ENCODE data around the gene MAMDC4.

Gene MAMDC4

GRCh38 chr9:136848393-136849037 is 3.6 kb upstream of the MAMDC4 start:
- DNase-seq = no peak
- Histone ChIP-seq H3K4me3 (ENCODE audit: low read depth in 1 of 2, low read length in 2 of 2) (peak overlapping the region; percentile 70 to 98), H3K4me2 (ENCODE audit: insufficient read depth, low read length) (peak overlapping the region; percentile 88), H3K79me2 (ENCODE audit: insufficient read depth, low read length) (peaks cover 6% of the 10 kb centered on the region), H2AFZ (ENCODE audit: low read depth, low read length) (peak overlapping the region; percentile 84), H3K27me3 (ENCODE audit: insufficient read depth, low read length, poor library complexity) (no peaks in the 10 kb centered on the region), H3K9me3 (ENCODE audit: insufficient read depth, low read length, severe bottlenecking) (no peaks in the 10 kb centered on the region), H3K9ac (ENCODE audit: low read depth, low read length) (peak overlapping the region; percentile 88), H3K27ac (ENCODE audit: low read length) (peak overlapping the region; percentile 76), H3K4me1 (ENCODE audit: insufficient read depth, low read length) (peaks cover 18% of the 10 kb centered on the region), H4K20me1 (ENCODE audit: insufficient read depth, low read length) (peaks cover 15% of the 10 kb centered on the region), H3K36me3 (ENCODE audit: insufficient read depth, low read length) (peaks cover 23% of the 10 kb centered on the region)
- peak; percentile 25 for ATAC-seq (ENCODE audit: insufficient read depth, low read depth)
- TF ChIP-seq CTCF (IDR thresholded peaks at IDR 0.05; ENCODE audit: borderline replicate concordance, extremely low read depth, low read length, poor library complexity, severe bottlenecking) (no peak), EZH2 (IDR thresholded peaks at IDR 0.05; ENCODE audit: borderline replicate concordance, low read depth, low read length, severe bottlenecking) (no peak)

- Histone ChIP-seq H3K27me3 (ENCODE audit: insufficient read depth, low read length, poor library complexity) (no peaks in the 10 kb centered on the region), H3K4me3 (ENCODE audit: low read depth in 1 of 2, low read length in 2 of 2) (peak within 1 kb of the TSS; percentile 70 to 98), H3K36me3 (ENCODE audit: insufficient read depth, low read length) (peaks cover 23% of the 10 kb centered on the region), H3K27ac (ENCODE audit: low read length) (peak within 1 kb of the TSS; percentile 76), H2AFZ (ENCODE audit: low read depth, low read length) (peak within 1 kb of the TSS; percentile 84), H4K20me1 (ENCODE audit: insufficient read depth, low read length) (peaks cover 15% of the 10 kb centered on the region), H3K4me2 (ENCODE audit: insufficient read depth, low read length) (peak within 1 kb of the TSS; percentile 88), H3K9me3 (ENCODE audit: insufficient read depth, low read length, severe bottlenecking) (no peaks in the 10 kb centered on the region), H3K9ac (ENCODE audit: low read depth, low read length) (peak within 1 kb of the TSS; percentile 88), H3K79me2 (ENCODE audit: insufficient read depth, low read length) (peaks cover 6% of the 10 kb centered on the region), H3K4me1 (ENCODE audit: insufficient read depth, low read length) (peaks cover 18% of the 10 kb centered on the region)
- TF ChIP-seq EZH2 (IDR thresholded peaks at IDR 0.05; ENCODE audit: borderline replicate concordance, low read depth, low read length, severe bottlenecking) = no peak
- no peak for TF ChIP-seq CTCF (IDR thresholded peaks at IDR 0.05; ENCODE audit: borderline replicate concordance, extremely low read depth, low read length, poor library complexity, severe bottlenecking)
- DNase-seq (peak; percentile 97), ATAC-seq (ENCODE audit: insufficient read depth, low read depth) (peak; percentile 86)
Measured at GRCh38 chr9:136849038-136849959, 2.8 kb upstream of the MAMDC4 start, which contains the start of gene PHPT1. PHPT1 (plus strand) TSS chr9:136849409; CDS start chr9:136849431, 22 bp downstream.

- ATAC-seq (ENCODE audit: insufficient read depth, low read depth) (no peak), DNase-seq (no peak)
- peak overlapping the region; percentile 88 for H3K9ac ChIP-seq (ENCODE audit: low read depth, low read length)
- no peaks in the 10 kb centered on the region for H3K9me3 ChIP-seq (ENCODE audit: insufficient read depth, low read length, severe bottlenecking)
- H2AFZ ChIP-seq (ENCODE audit: low read depth, low read length) = no peak overlapping the region
- H3K79me2 ChIP-seq (ENCODE audit: insufficient read depth, low read length) = peaks cover 6% of the 10 kb centered on the region
- peak overlapping the region; percentile 88 for H3K4me2 ChIP-seq (ENCODE audit: insufficient read depth, low read length)
- H3K4me3 ChIP-seq (ENCODE audit: low read depth in 1 of 2, low read length in 2 of 2) = peak overlapping the region; percentile 10 to 98; a peak in 3 of 4 replicates
- H3K27ac ChIP-seq (ENCODE audit: low read length) = peak overlapping the region; percentile 25; the same call in 1 of the 2 replicates
- H3K4me1 ChIP-seq (ENCODE audit: insufficient read depth, low read length) = peaks cover 18% of the 10 kb centered on the region
- peaks cover 23% of the 10 kb centered on the region for H3K36me3 ChIP-seq (ENCODE audit: insufficient read depth, low read length)
- H4K20me1 ChIP-seq (ENCODE audit: insufficient read depth, low read length) = peaks cover 15% of the 10 kb centered on the region
- H3K27me3 ChIP-seq (ENCODE audit: insufficient read depth, low read length, poor library complexity) = no peaks in the 10 kb centered on the region
- TF ChIP-seq CTCF (IDR thresholded peaks at IDR 0.05; ENCODE audit: borderline replicate concordance, extremely low read depth, low read length, poor library complexity, severe bottlenecking) = no peak
- TF ChIP-seq EZH2 (IDR thresholded peaks at IDR 0.05; ENCODE audit: borderline replicate concordance, low read depth, low read length, severe bottlenecking) = no peak
Measured at GRCh38 chr9:136849960-136850865, 1.9 kb upstream of the MAMDC4 start.

Data from DND-41 (cell line).